Ishikawa (cell line): ENCODE measurements around the gene ETNK1.

Source experiments
- CEBPB ChIP-seq: IDR thresholded peaks from 2 replicates; pipeline ENCODE4 v1.6.1; 2012
- CREB1 ChIP-seq: IDR thresholded peaks from 2 replicates; pipeline ENCODE4 v1.6.1; 2012; ENCODE audit warnings: low read depth
- EGR1 ChIP-seq: IDR thresholded peaks from 2 replicates; pipeline ENCODE4 v1.6.1; 2012
- EP300 ChIP-seq: IDR thresholded peaks from 2 replicates; pipeline ENCODE4 v1.6.1; 2012; ENCODE audit warnings: borderline replicate concordance
- FOXM1 ChIP-seq: IDR thresholded peaks from 2 replicates; pipeline ENCODE4 v1.6.1; 2012; ENCODE audit warnings: low read depth, borderline replicate concordance
- NFIC ChIP-seq: IDR thresholded peaks from 2 replicates; pipeline ENCODE4 v1.6.1; 2012
- RAD21 ChIP-seq: IDR thresholded peaks from 2 replicates; pipeline ENCODE4 v1.6.1; 2012; ENCODE audit warnings: low read depth
- REST ChIP-seq: IDR thresholded peaks from 2 replicates; pipeline ENCODE4 v1.6.1; 2012; ENCODE audit warnings: low read depth, mild to moderate bottlenecking
- TAF1 ChIP-seq: IDR thresholded peaks from 2 replicates; pipeline ENCODE4 v1.6.1; 2012; ENCODE audit warnings: low read depth, mild to moderate bottlenecking
- TCF12 ChIP-seq: IDR thresholded peaks from 2 replicates; pipeline ENCODE4 v1.6.1; 2012; ENCODE audit warnings: low read depth
- TEAD4 ChIP-seq: IDR thresholded peaks from 2 replicates; pipeline ENCODE4 v1.6.1; 2012
- USF1 ChIP-seq: IDR thresholded peaks from 2 replicates; pipeline ENCODE4 v1.6.1; 2012
- YY1 ChIP-seq: IDR thresholded peaks from 2 replicates; pipeline ENCODE4 v1.6.1; 2012; ENCODE audit warnings: low read depth
- ZBTB7A ChIP-seq: IDR thresholded peaks from 2 replicates; pipeline ENCODE4 v1.6.1; 2012; ENCODE audit warnings: low read depth
- TF ChIP-seq, protein P1 (sequence below): IDR thresholded peaks from 2 replicates; pipeline ENCODE4 v1.6.1; 2012

Gene ETNK1

DNA sequence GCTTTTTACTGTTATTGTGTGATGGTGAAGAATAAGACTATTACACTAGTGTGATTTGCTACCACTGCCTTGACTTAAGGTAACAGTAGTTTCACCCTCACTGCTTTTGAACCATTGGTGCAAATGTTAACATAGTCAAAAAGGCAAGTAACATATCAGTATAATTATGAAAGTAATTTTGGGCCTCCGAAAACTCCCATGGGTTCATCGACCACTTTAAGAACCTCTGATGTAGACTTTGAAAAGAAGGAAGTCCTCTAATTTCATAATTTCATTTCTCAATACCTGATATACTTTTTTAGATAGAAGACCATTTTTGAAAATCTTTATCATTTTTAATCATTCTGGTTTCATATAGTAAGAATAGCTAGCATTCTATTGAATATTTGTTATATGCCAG, 57.7 kb downstream of the ETNK1 start:
- TF ChIP-seq NFIC (no peak), USF1 (no peak), EP300 (no peak), RAD21 (no peak), EGR1 (no peak), REST (no peak), CREB1 (no peak), ZBTB7A (no peak), TAF1 (no peak), FOXM1 (no peak), CEBPB (no peak), TCF12 (no peak), TEAD4 (no peak), YY1 (no peak)
- TF ChIP-seq, protein P1, sequence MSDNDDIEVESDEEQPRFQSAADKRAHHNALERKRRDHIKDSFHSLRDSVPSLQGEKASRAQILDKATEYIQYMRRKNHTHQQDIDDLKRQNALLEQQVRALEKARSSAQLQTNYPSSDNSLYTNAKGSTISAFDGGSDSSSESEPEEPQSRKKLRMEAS: no peak

GRCh38 chr12:22683131-22683530, 58.2 kb downstream of the ETNK1 start:
- TF ChIP-seq, protein P1: no peak
- no peak for TF ChIP-seq RAD21
- TF ChIP-seq YY1: no peak
- TF ChIP-seq CEBPB: no peak
- TF ChIP-seq TAF1: no peak
- TF ChIP-seq EGR1: no peak
- no peak for TF ChIP-seq EP300
- no peak for TF ChIP-seq USF1
- TF ChIP-seq CREB1: no peak
- no peak for TF ChIP-seq TEAD4
- TF ChIP-seq REST: no peak

DNA sequence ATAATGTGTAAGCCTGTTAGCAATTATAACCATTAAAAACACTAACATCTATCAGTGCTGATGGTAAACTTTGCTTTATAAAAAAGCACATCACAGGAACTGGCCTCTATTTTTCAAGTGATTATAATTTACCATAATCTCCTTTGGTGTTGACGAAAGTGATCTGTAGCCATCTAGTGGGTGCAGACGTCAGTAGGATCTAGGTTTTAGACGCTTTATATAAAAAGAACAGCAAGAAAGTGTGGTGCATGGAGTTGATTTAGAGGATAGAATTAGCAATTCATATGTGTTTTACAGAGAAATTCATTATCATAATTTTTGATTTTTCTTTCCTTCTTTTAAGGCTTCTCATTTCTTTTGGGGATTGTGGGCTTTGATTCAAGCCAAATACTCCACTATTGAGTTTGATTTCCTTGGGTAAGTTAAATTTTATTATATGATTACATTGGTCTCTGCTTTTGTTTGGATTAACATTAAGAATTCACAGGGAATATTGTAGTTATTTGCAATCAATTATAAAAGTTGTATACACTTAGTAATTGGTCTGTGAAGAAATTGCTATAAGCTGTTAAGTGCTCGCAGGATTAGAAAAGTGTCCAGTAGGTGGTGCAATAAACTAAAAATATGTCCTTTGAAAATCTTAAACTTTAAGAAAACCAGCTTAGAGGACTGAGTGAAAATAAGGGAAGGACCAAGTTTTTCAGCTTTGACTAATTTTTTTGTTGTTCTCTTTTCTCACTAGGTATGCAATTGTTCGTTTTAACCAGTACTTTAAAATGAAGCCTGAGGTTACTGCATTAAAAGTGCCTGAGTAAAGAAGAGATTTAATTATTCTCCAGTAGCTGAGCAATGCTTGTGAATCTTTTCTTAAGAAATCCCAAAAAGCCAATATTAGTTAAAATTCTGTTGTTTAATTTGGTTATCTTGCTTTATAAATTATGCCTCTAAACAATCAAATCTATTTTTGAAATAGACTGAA, 59.5 kb downstream of the ETNK1 start:
- TF ChIP-seq REST: no peak
- no peak for TF ChIP-seq EGR1
- TF ChIP-seq RAD21: peak; percentile 51
- TF ChIP-seq TEAD4: no peak
- TF ChIP-seq TCF12: no peak

GRCh38 chr12:22686193-22686592, 61.2 kb downstream of the ETNK1 start:
- TF ChIP-seq USF1 (no peak), EP300 (no peak), FOXM1 (no peak), YY1 (no peak), REST (no peak), CREB1 (no peak), EGR1 (no peak), ZBTB7A (no peak), TAF1 (no peak), TCF12 (no peak), NFIC (no peak), RAD21 (no peak), CEBPB (no peak), TEAD4 (no peak)
- TF ChIP-seq, protein P1: no peak
